GM12873 (cell line): ENCODE data around the gene A4GALT.

ENCODE experiments used
- TF ChIP-seq, protein P1 (sequence below): IDR thresholded peaks from 2 replicates; pipeline ENCODE4 v1.5.1; 2012; ENCODE audit warnings: low read depth, mild to moderate bottlenecking, moderate library complexity, low read length, control low read depth; ENCODE audit not compliant: insufficient read depth; ENCODE audit errors: missing control alignments

The A4GALT gene

DNA sequence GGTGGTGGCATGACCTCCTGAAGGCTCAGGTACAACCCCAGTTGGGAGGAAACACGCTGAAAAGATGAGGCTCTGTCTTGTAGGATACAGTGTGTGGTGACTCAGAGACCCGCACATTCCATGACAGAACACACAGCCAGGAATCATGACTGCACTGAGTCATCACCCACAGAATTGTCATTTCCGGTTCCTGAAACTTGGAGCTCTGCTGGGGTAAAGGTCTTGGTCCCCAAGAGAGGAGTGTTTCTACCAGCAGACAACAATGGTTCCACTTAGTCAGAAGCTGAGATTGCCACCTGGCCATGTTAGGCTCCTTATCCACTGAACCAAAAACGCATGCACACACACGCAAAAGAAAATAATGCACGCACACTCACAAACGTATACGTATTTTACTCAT, 40.0 kb downstream of the A4GALT start:
- TF ChIP-seq, protein P1, sequence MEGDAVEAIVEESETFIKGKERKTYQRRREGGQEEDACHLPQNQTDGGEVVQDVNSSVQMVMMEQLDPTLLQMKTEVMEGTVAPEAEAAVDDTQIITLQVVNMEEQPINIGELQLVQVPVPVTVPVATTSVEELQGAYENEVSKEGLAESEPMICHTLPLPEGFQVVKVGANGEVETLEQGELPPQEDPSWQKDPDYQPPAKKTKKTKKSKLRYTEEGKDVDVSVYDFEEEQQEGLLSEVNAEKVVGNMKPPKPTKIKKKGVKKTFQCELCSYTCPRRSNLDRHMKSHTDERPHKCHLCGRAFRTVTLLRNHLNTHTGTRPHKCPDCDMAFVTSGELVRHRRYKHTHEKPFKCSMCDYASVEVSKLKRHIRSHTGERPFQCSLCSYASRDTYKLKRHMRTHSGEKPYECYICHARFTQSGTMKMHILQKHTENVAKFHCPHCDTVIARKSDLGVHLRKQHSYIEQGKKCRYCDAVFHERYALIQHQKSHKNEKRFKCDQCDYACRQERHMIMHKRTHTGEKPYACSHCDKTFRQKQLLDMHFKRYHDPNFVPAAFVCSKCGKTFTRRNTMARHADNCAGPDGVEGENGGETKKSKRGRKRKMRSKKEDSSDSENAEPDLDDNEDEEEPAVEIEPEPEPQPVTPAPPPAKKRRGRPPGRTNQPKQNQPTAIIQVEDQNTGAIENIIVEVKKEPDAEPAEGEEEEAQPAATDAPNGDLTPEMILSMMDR: no peak

DNA sequence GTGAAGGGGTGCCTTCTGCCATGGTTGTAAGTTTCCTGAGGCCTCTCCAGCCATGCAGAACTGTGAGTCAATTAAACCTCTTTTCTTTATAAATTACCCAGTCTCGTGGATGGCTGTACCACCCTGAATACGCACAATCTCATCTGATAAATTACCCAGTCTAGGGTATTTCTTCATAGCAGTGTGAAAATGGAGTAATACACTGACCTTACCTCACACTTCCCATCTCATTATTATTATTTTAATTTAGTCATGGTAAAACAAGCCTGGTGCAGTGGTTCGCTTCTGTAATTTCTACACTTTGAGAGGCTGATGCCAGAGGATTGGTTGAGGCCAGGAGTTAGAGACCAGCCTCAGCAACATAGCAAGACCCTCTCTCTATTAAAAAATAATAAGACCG, 41.0 kb downstream of the A4GALT start:
- TF ChIP-seq, protein P1: no peak

DNA sequence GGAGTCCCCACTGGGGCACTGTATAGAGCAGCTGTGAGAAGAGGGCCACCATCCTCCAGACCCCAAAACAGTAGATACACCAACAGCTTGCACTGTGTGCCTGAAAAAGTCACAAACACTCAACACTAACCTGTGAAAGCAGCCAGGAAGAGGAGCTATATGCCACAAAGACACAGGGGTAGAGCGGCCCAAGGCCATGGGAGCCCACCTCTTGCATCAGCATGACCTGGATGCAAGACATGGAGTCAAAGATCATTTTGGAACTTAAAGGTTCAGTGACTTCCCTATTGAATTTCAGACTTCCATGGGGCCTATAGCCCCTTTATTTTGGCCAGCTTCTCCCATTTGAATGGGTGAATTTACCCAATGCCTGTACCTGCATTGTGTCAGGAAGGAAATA, 41.8 kb downstream of the A4GALT start:
- TF ChIP-seq, protein P1: no peak

DNA sequence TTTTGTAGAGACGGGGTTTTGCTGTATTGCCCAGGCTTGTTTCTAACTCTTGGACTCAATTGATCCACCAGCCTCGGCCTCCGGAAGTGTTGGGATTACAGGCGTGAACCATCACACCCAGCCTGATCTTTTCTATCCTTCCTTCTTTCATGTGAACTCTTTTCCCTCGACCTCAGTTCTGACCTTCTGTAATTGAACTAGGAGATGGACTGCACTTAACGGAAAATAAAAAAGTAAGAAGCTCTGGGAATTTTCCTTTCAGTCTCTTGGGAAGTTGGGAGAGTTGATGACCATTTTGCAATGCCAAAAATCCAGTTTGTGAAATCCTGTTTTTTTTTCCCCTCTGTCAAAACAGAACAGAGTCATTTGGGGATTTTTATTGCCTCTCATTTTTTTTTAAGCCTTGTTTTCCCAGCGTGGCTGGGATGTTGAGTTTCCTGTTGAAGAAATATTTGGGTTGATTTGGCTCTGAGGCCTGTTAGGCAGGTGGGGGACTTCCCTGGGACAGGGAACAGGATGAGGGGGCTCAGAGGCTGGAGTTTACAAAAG, 44.5 kb downstream of the A4GALT start:
- TF ChIP-seq, protein P1: no peak

DNA sequence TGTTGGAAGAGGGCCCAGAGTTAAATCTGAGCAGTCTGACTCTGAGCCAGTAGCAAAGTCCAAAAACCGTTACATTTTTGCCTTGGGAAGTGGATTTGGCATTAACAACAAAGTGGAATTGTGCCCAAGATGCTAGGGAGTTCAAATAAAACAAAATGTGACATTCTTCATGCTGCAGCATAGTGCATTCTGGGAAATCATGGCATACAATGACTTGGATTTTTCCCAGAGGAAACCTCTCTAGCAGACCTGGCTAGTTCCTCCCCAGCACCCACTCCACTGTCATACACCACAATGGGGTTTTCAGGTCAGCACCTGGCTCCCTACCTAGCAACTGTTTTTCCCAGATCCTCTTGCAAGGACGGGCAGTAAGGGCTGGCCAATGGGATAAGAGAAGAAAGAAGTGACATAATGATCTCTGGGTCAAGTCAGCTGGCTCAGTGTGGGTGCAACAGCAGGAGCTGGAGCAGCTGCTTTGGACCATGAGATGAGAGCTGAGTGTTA, 46.7 kb downstream of the A4GALT start:
- TF ChIP-seq, protein P1: no peak

DNA sequence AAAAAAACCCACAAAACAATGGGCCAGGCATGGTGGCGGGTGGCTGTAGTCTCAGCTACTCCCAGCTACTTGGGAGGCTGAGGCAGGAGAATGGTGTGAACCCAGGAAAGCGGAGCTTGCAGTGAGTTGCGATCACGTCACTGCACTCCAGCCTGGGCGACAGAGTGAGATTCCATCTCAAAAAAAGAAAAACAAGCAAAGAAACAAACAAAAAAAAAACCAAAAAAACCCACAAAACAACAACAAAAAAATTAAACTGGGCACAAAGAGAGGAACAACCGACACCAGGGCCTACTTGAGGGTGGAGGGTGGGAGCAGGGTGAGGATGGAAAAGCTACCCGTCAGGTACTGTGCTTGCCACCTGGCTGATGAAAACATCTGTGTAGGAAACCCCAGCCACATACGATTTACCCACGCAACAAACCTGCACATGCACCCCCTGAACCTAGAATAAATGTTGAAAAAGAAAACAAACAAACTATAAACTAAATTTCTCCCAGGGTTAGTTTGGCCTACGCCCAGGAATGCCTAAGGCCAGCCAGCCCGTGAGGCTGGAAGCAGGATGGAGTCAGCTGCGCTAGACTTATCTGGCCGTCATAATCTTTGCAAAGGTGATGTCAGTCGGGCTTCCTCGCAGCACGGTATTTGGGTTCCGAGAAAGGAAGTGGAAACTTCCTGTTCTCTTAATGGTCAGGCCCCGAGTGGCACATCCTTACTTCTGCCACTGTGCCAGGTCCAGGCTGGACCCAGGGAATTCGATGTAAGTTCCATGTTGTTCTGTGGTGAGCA, 49.6 kb downstream of the A4GALT start:
- TF ChIP-seq, protein P1: no peak

DNA sequence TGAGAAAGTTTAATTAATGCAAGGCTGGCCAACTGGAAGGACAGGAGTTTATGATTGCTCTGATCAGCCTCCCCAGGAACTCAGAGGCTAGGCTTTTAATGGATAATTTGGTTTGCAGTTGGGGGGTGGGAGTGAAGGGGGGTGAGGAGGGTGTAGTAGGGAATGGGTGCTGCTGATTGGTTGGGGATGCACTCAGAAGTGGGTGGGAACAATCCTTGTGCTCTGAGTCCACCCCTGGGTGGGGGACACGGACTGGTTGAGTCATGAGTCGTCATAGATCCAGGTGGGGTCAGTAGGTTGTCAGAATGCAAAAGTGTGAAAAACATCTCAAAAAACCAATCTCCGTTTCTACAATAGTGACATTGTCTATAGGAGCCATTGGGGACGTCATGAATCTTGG, 50.6 kb downstream of the A4GALT start:
- TF ChIP-seq, protein P1: no peak
